UCSD-AML1 (cell line): Measurements from ENCODE around the gene PDE3A.
A peak's percentile ranks its signal among the peaks of the same experiment; 100 is the strongest.

Experiments
- DNase-seq: peaks from one replicate; lab custom pipeline; 2025; ENCODE audit not compliant: unreplicated experiment; lab: John Stamatoyannopoulos, UW

Gene PDE3A

GRCh38 chr12:20490213-20490612 lies 121.9 kb downstream of the PDE3A start:
- no peak for DNase-seq

GRCh38 chr12:20491290-20491689 lies 123.0 kb downstream of the PDE3A start:
- DNase-seq: no peak

GRCh38 chr12:20492251-20492760 lies 124.0 kb downstream of the PDE3A start:
- DNase-seq: peak; percentile 54

GRCh38 chr12:20493934-20494333 lies 125.6 kb downstream of the PDE3A start:
- no peak for DNase-seq

GRCh38 chr12:20494851-20495250 lies 126.5 kb downstream of the PDE3A start:
- no peak for DNase-seq

- no peak for DNase-seq
Observed at GRCh38 chr12:20495997-20496396, 127.7 kb downstream of the PDE3A start.

GRCh38 chr12:20497707-20498106 lies 129.4 kb downstream of the PDE3A start:
- DNase-seq: no peak

- no peak for DNase-seq
Observed at GRCh38 chr12:20501958-20502357, 133.6 kb downstream of the PDE3A start.

- no peak for DNase-seq
Observed at GRCh38 chr12:20503858-20504257, 135.5 kb downstream of the PDE3A start.

GRCh38 chr12:20505056-20505455 lies 136.7 kb downstream of the PDE3A start:
- DNase-seq: no peak

- no peak for DNase-seq
Observed at GRCh38 chr12:20507056-20507455, 138.7 kb downstream of the PDE3A start.

- no peak for DNase-seq
Observed at GRCh38 chr12:20507711-20508110, 139.4 kb downstream of the PDE3A start.

GRCh38 chr12:20508359-20508758 lies 140.0 kb downstream of the PDE3A start:
- no peak for DNase-seq

- DNase-seq: no peak
Observed at GRCh38 chr12:20508962-20509361, 140.6 kb downstream of the PDE3A start.

- no peak for DNase-seq
Observed at GRCh38 chr12:20510811-20511210, 142.5 kb downstream of the PDE3A start.

GRCh38 chr12:20513189-20513588 lies 144.9 kb downstream of the PDE3A start:
- no peak for DNase-seq

- DNase-seq: no peak
Observed at GRCh38 chr12:20514598-20514997, 146.3 kb downstream of the PDE3A start.

GRCh38 chr12:20520532-20520931 lies 152.2 kb downstream of the PDE3A start:
- no peak for DNase-seq

- DNase-seq: no peak
Observed at GRCh38 chr12:20523658-20524057, 155.3 kb downstream of the PDE3A start.

- DNase-seq: no peak
Observed at GRCh38 chr12:20524113-20524512, 155.8 kb downstream of the PDE3A start.

GRCh38 chr12:20525064-20525610 lies 156.8 kb downstream of the PDE3A start:
- no peak for DNase-seq

GRCh38 chr12:20527417-20528163 lies 159.3 kb downstream of the PDE3A start:
- no peak for DNase-seq

GRCh38 chr12:20528208-20528607 lies 159.9 kb downstream of the PDE3A start:
- no peak for DNase-seq
